K562 (cell line): ENCODE data around the gene ACOX1. TPM values are rescaled to one million over a fixed set of nuclear protein-coding genes. Genes with fewer than 3 reads are reported as not detected.
A peak's percentile ranks its signal among the peaks of the same experiment; 100 is the strongest.

Experiments used
- DACH1 ChIP-seq: fragments of 450-650 bp; IDR thresholded peaks from 2 replicates; pipeline ENCODE4 v1.6.1; 2018; ENCODE audit not compliant: partially characterized antibody
- HNRNPH1 ChIP-seq: fragments of 200-400 bp; formaldehyde crosslinking; optimal IDR thresholded peaks from 2 replicates; pipeline ENCODE3; 2017; ENCODE audit warnings: low read depth, mild to moderate bottlenecking, low read length, moderate library complexity
- HNRNPLL ChIP-seq: fragments of 200-400 bp; formaldehyde crosslinking; IDR thresholded peaks from 2 replicates; pipeline ENCODE4 v1.6.1; 2017; ENCODE audit warnings: low read length, low read depth, mild to moderate bottlenecking; ENCODE audit not compliant: poor library complexity, severe bottlenecking
- MBD2 ChIP-seq: sonication (generic); IDR thresholded peaks from 2 replicates; pipeline ENCODE4 v1.6.1; 2016; ENCODE audit warnings: low read depth, borderline replicate concordance
- MED1 ChIP-seq: sonication (generic); formaldehyde crosslinking; IDR thresholded peaks from 2 replicates; pipeline ENCODE4 v1.8.1; 2023; ENCODE audit warnings: missing genetic modification reagents, borderline replicate concordance
- NBN ChIP-seq: fragments of 450-650 bp; IDR thresholded peaks from 2 replicates; pipeline ENCODE4 v1.6.1; 2016; ENCODE audit warnings: low read depth, mild to moderate bottlenecking
- NCOR1 ChIP-seq: fragments of 450-650 bp; IDR thresholded peaks from 2 replicates; pipeline ENCODE4 v1.6.1; 2016; ENCODE audit warnings: mild to moderate bottlenecking, moderate library complexity
- POLR2G ChIP-seq: fragments of 200-400 bp; formaldehyde crosslinking; IDR thresholded peaks from 2 replicates; pipeline ENCODE4 v1.6.1; 2017; ENCODE audit warnings: low read depth, mild to moderate bottlenecking, antibody characterized with exemption, low read length, moderate library complexity
- SUPT5H ChIP-seq: fragments of 450-650 bp; IDR thresholded peaks from 2 replicates; pipeline ENCODE4 v1.6.1; 2016
- TEAD1 ChIP-seq, 2 experiments: fragments of 450-650 bp in 1 of 2; sonication (generic) in 1 of 2; formaldehyde crosslinking; IDR thresholded peaks; 2 replicates each; pipeline versions ENCODE4 v1.4.0 to v1.8.0; 2020 to 2022; ENCODE audit warnings: mild to moderate bottlenecking in 2 of 2, missing genetic modification reagents in 1 of 2
- TOE1 ChIP-seq, 2 experiments: fragments of 450-650 bp in 1 of 2; sonication (generic) in 1 of 2; formaldehyde crosslinking in 1 of 2; IDR thresholded peaks; 2 replicates each; pipeline versions ENCODE4 v1.7.1 to v1.8.0; 2016 to 2022; ENCODE audit warnings: borderline replicate concordance in 2 of 2, mild to moderate bottlenecking in 2 of 2, antibody characterized with exemption in 1 of 2, inconsistent platforms in 1 of 2, low read depth in 1 of 2, missing genetic modification reagents in 1 of 2, moderate library complexity in 1 of 2
- ZC3H4 ChIP-seq: sonication (generic); formaldehyde crosslinking; IDR thresholded peaks from 2 replicates; pipeline ENCODE4 v1.9.0; 2021; ENCODE audit warnings: missing genetic modification reagents, borderline replicate concordance
- ZFPM2 ChIP-seq: fragments of 250-450 bp; sonication (Bioruptor Pico); IDR thresholded peaks from 2 replicates; pipeline ENCODE4 v1.5.1; 2022; ENCODE audit warnings: mild to moderate bottlenecking
- ZNF431 ChIP-seq: sonication (generic); formaldehyde crosslinking; IDR thresholded peaks from 2 replicates; pipeline ENCODE4 v1.8.0; 2022; ENCODE audit warnings: mild to moderate bottlenecking, missing genetic modification reagents
- ZNF778 ChIP-seq: fragments of 450-650 bp; formaldehyde crosslinking; IDR thresholded peaks from 2 replicates; pipeline ENCODE4 v1.4.0; 2020; ENCODE audit warnings: mild to moderate bottlenecking, moderate library complexity
- polyA plus RNA-seq, 8 experiments: library from polyadenylated mRNA; depleted of rRNA in 4 of 8; stranded (reverse) in 5 of 8; unstranded in 3 of 8; fragments of >200 nt; fragmentation: Nextera tagmentation in 2 of 8; fragmentation: Illumina TruSeq in 1 of 8; extraction: Ambion mirVana in 2 of 8; extraction: Trizol in 1 of 8; gene quantifications; 2 replicates each; pipeline versions ENCODE4 v1.2.1 to v1.2.3, GENCODE V29; 2011 to 2014; ENCODE audit warnings: inconsistent platforms in 1 of 8, missing spikeins in 1 of 8
- total RNA-seq, 7 experiments: library from RNA; depleted of rRNA in 6 of 7; stranded (reverse); fragments of >200 nt in 6 of 7; fragmentation: Illumina TruSeq in 2 of 7; extraction: Trizol in 2 of 7; gene quantifications; 2 replicates each; pipeline versions ENCODE4 v1.2.1 to v1.2.3, GENCODE V29; 2011 to 2021; ENCODE audit warnings: low replicate concordance in 1 of 7
- TF ChIP-seq, protein P1 (sequence below): sonication (generic); IDR thresholded peaks from 2 replicates; pipeline ENCODE4 v1.6.1; 2016
- TF ChIP-seq, protein P2 (sequence below): sonication (generic); formaldehyde crosslinking; IDR thresholded peaks from 2 replicates; pipeline ENCODE4 v1.8.0; 2022; ENCODE audit warnings: missing genetic modification reagents, mild to moderate bottlenecking, borderline replicate concordance
- TF ChIP-seq, protein P3 (sequence below): sonication (generic); formaldehyde crosslinking; IDR thresholded peaks from 2 replicates; pipeline ENCODE4 v1.8.0; 2023; ENCODE audit warnings: mild to moderate bottlenecking, missing genetic modification reagents

Gene ACOX1
- total and polyA plus RNA-seq, 9 of the 15 experiments (the other 6 are each of a cell fraction or from before 2014, with no cell fraction given), result 7.8 to 24.1 (median 14.5) TPM

GRCh38 chr17:75896415-75897159 is 82.4 kb downstream of the ACOX1 start, which contains the start of gene TRIM65 (continued):
- TF ChIP-seq MBD2 (peak; percentile 34; the same call in 1 of the 2 replicates), ZNF431 (CRISPR knock-in tag) (peak; percentile 62), TOE1 (IDR thresholded peaks at IDR 0.05; ENCODE audit: borderline replicate concordance) (no peak), TOE1 (CRISPR knock-in tag; IDR thresholded peaks at IDR 0.05; ENCODE audit: borderline replicate concordance, low read depth) (no peak), MED1 (0 out of 2 replicates have a peak, but pooled peaks have one; percentile 64), NBN (no peak), HNRNPLL (peak; percentile 62), ZFPM2 (peak; percentile 51; the same call in 1 of the 2 replicates), POLR2G (peak; percentile 94), TEAD1 (CRISPR knock-in tag; IDR thresholded peaks at IDR 0.05) (peak in 1 of 2 experiments; percentile 86; a peak in 1 of 4 replicates), HNRNPH1 (no peak), DACH1 (no peak), ZNF778 (CRISPR knock-in tag) (no peak), NCOR1 (0 out of 2 replicates have a peak, but pooled peaks have one; percentile 6), SUPT5H (peak; percentile 80), ZC3H4 (CRISPR knock-in tag) (no peak)
- TF ChIP-seq, protein P1, sequence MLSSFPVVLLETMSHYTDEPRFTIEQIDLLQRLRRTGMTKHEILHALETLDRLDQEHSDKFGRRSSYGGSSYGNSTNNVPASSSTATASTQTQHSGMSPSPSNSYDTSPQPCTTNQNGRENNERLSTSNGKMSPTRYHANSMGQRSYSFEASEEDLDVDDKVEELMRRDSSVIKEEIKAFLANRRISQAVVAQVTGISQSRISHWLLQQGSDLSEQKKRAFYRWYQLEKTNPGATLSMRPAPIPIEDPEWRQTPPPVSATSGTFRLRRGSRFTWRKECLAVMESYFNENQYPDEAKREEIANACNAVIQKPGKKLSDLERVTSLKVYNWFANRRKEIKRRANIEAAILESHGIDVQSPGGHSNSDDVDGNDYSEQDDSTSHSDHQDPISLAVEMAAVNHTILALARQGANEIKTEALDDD, result no peak
- TF ChIP-seq, protein P2, sequence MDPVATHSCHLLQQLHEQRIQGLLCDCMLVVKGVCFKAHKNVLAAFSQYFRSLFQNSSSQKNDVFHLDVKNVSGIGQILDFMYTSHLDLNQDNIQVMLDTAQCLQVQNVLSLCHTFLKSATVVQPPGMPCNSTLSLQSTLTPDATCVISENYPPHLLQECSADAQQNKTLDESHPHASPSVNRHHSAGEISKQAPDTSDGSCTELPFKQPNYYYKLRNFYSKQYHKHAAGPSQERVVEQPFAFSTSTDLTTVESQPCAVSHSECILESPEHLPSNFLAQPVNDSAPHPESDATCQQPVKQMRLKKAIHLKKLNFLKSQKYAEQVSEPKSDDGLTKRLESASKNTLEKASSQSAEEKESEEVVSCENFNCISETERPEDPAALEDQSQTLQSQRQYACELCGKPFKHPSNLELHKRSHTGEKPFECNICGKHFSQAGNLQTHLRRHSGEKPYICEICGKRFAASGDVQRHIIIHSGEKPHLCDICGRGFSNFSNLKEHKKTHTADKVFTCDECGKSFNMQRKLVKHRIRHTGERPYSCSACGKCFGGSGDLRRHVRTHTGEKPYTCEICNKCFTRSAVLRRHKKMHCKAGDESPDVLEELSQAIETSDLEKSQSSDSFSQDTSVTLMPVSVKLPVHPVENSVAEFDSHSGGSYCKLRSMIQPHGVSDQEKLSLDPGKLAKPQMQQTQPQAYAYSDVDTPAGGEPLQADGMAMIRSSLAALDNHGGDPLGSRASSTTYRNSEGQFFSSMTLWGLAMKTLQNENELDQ, result no peak
- TF ChIP-seq, protein P3, sequence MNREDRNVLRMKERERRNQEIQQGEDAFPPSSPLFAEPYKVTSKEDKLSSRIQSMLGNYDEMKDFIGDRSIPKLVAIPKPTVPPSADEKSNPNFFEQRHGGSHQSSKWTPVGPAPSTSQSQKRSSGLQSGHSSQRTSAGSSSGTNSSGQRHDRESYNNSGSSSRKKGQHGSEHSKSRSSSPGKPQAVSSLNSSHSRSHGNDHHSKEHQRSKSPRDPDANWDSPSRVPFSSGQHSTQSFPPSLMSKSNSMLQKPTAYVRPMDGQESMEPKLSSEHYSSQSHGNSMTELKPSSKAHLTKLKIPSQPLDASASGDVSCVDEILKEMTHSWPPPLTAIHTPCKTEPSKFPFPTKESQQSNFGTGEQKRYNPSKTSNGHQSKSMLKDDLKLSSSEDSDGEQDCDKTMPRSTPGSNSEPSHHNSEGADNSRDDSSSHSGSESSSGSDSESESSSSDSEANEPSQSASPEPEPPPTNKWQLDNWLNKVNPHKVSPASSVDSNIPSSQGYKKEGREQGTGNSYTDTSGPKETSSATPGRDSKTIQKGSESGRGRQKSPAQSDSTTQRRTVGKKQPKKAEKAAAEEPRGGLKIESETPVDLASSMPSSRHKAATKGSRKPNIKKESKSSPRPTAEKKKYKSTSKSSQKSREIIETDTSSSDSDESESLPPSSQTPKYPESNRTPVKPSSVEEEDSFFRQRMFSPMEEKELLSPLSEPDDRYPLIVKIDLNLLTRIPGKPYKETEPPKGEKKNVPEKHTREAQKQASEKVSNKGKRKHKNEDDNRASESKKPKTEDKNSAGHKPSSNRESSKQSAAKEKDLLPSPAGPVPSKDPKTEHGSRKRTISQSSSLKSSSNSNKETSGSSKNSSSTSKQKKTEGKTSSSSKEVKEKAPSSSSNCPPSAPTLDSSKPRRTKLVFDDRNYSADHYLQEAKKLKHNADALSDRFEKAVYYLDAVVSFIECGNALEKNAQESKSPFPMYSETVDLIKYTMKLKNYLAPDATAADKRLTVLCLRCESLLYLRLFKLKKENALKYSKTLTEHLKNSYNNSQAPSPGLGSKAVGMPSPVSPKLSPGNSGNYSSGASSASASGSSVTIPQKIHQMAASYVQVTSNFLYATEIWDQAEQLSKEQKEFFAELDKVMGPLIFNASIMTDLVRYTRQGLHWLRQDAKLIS, result peak; percentile 84
